Measurements from ENCODE around the gene NOC4L. TPM values are rescaled to one million over a fixed set of nuclear protein-coding genes. Genes with fewer than 3 reads are reported as not detected.

Gene NOC4L
- total and polyA plus RNA-seq, 2 experiments from 2014 or later: 42.4 to 54.7 TPM

DNA sequence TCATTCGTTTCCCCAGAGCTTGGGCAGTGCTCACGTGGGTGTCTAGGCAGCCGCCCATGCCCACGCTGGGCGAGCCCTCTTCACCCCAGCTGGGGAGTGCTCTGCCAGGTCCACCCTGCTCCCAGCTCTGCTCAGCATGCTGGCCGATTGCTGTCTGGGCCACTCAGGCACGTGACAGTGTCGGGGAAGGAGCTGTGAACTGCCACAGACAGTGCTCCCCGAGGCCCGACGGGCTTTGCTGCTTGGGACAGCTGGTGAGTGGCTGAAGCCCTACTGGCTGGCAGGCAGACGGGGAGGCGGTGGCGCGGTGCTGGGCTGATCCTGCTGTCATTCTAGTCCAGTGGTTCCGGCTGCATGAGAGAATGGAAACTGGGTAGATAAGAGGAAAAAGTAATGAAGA, 15.8 kb downstream of the NOC4L start:
- no peaks in the 10 kb centered on the region for H3K9me2 ChIP-seq (ENCODE audit: insufficient read depth)
- Mint-ChIP-seq H3K9me3 (no peaks in the 10 kb centered on the region), H3K4me3 (no peak overlapping the region), H3K27me3 (ENCODE audit: insufficient read depth, low read depth, poor library complexity) (peaks cover 10% of the 10 kb centered on the region), H3K4me1 (no peaks in the 10 kb centered on the region), H3K27ac (no peak overlapping the region), H3K36me3 (ENCODE audit: low read depth) (no peaks in the 10 kb centered on the region; the same call in 1 of the 3 replicates)
- H3F3A ChIP-seq (replicated peaks; ENCODE audit: low read depth): peaks cover 24% of the 10 kb centered on the region
- H4K20me1 ChIP-seq (replicated peaks; ENCODE audit: insufficient read depth): no peaks in the 10 kb centered on the region
- no peaks in the 10 kb centered on the region for H3K27me3 ChIP-seq (ENCODE audit: insufficient read depth)
- no peaks in the 10 kb centered on the region for H3K4me1 ChIP-seq (ENCODE audit: insufficient read depth)
- ATAC-seq (no peak), DNase-seq (ENCODE audit: low spot score) (no peak)
- H3K4me3 ChIP-seq: no peak overlapping the region
- no peak overlapping the region for H3K4me2 ChIP-seq
- TF ChIP-seq, protein P1, sequence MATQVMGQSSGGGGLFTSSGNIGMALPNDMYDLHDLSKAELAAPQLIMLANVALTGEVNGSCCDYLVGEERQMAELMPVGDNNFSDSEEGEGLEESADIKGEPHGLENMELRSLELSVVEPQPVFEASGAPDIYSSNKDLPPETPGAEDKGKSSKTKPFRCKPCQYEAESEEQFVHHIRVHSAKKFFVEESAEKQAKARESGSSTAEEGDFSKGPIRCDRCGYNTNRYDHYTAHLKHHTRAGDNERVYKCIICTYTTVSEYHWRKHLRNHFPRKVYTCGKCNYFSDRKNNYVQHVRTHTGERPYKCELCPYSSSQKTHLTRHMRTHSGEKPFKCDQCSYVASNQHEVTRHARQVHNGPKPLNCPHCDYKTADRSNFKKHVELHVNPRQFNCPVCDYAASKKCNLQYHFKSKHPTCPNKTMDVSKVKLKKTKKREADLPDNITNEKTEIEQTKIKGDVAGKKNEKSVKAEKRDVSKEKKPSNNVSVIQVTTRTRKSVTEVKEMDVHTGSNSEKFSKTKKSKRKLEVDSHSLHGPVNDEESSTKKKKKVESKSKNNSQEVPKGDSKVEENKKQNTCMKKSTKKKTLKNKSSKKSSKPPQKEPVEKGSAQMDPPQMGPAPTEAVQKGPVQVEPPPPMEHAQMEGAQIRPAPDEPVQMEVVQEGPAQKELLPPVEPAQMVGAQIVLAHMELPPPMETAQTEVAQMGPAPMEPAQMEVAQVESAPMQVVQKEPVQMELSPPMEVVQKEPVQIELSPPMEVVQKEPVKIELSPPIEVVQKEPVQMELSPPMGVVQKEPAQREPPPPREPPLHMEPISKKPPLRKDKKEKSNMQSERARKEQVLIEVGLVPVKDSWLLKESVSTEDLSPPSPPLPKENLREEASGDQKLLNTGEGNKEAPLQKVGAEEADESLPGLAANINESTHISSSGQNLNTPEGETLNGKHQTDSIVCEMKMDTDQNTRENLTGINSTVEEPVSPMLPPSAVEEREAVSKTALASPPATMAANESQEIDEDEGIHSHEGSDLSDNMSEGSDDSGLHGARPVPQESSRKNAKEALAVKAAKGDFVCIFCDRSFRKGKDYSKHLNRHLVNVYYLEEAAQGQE (IDR thresholded peaks at IDR 0.05; ENCODE audit: unreplicated experiment): no peak
- no peak for TF ChIP-seq NANOG (IDR thresholded peaks at IDR 0.05; ENCODE audit: borderline replicate concordance)
- TF ChIP-seq CREB1 (CRISPR knock-in tag; IDR thresholded peaks at IDR 0.05; ENCODE audit: low read depth): no peak
- TF ChIP-seq, protein P2, sequence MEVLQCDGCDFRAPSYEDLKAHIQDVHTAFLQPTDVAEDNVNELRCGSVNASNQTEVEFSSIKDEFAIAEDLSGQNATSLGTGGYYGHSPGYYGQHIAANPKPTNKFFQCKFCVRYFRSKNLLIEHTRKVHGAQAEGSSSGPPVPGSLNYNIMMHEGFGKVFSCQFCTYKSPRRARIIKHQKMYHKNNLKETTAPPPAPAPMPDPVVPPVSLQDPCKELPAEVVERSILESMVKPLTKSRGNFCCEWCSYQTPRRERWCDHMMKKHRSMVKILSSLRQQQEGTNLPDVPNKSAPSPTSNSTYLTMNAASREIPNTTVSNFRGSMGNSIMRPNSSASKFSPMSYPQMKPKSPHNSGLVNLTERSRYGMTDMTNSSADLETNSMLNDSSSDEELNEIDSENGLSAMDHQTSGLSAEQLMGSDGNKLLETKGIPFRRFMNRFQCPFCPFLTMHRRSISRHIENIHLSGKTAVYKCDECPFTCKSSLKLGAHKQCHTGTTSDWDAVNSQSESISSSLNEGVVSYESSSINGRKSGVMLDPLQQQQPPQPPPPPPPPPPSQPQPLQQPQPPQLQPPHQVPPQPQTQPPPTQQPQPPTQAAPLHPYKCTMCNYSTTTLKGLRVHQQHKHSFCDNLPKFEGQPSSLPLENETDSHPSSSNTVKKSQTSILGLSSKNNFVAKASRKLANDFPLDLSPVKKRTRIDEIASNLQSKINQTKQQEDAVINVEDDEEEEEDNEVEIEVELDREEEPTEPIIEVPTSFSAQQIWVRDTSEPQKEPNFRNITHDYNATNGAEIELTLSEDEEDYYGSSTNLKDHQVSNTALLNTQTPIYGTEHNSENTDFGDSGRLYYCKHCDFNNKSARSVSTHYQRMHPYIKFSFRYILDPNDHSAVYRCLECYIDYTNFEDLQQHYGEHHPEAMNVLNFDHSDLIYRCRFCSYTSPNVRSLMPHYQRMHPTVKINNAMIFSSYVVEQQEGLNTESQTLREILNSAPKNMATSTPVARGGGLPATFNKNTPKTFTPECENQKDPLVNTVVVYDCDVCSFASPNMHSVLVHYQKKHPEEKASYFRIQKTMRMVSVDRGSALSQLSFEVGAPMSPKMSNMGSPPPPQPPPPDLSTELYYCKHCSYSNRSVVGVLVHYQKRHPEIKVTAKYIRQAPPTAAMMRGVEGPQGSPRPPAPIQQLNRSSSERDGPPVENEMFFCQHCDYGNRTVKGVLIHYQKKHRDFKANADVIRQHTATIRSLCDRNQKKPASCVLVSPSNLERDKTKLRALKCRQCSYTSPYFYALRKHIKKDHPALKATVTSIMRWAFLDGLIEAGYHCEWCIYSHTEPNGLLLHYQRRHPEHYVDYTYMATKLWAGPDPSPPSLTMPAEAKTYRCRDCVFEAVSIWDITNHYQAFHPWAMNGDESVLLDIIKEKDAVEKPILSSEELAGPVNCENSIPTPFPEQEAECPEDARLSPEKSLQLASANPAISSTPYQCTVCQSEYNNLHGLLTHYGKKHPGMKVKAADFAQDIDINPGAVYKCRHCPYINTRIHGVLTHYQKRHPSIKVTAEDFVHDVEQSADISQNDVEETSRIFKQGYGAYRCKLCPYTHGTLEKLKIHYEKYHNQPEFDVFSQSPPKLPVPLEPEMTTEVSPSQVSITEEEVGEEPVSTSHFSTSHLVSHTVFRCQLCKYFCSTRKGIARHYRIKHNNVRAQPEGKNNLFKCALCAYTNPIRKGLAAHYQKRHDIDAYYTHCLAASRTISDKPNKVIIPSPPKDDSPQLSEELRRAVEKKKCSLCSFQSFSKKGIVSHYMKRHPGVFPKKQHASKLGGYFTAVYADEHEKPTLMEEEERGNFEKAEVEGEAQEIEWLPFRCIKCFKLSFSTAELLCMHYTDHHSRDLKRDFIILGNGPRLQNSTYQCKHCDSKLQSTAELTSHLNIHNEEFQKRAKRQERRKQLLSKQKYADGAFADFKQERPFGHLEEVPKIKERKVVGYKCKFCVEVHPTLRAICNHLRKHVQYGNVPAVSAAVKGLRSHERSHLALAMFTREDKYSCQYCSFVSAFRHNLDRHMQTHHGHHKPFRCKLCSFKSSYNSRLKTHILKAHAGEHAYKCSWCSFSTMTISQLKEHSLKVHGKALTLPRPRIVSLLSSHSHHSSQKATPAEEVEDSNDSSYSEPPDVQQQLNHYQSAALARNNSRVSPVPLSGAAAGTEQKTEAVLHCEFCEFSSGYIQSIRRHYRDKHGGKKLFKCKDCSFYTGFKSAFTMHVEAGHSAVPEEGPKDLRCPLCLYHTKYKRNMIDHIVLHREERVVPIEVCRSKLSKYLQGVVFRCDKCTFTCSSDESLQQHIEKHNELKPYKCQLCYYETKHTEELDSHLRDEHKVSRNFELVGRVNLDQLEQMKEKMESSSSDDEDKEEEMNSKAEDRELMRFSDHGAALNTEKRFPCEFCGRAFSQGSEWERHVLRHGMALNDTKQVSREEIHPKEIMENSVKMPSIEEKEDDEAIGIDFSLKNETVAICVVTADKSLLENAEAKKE (CRISPR knock-in tag; IDR thresholded peaks at IDR 0.05): no peak
- TF ChIP-seq, protein P3, sequence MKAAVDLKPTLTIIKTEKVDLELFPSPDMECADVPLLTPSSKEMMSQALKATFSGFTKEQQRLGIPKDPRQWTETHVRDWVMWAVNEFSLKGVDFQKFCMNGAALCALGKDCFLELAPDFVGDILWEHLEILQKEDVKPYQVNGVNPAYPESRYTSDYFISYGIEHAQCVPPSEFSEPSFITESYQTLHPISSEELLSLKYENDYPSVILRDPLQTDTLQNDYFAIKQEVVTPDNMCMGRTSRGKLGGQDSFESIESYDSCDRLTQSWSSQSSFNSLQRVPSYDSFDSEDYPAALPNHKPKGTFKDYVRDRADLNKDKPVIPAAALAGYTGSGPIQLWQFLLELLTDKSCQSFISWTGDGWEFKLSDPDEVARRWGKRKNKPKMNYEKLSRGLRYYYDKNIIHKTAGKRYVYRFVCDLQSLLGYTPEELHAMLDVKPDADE (IDR thresholded peaks at IDR 0.05): no peak
- TF ChIP-seq EZH2phosphoT487 (IDR thresholded peaks at IDR 0.05; ENCODE audit: unreplicated experiment): no peak
- TF ChIP-seq STAT1 (IDR thresholded peaks at IDR 0.05; ENCODE audit: unreplicated experiment): no peak
- no peak for TF ChIP-seq ZNF114 (CRISPR knock-in tag; IDR thresholded peaks at IDR 0.05)
- no peak for TF ChIP-seq ZNF331 (CRISPR knock-in tag; IDR thresholded peaks at IDR 0.05; ENCODE audit: low read depth)
- TF ChIP-seq, protein P4, sequence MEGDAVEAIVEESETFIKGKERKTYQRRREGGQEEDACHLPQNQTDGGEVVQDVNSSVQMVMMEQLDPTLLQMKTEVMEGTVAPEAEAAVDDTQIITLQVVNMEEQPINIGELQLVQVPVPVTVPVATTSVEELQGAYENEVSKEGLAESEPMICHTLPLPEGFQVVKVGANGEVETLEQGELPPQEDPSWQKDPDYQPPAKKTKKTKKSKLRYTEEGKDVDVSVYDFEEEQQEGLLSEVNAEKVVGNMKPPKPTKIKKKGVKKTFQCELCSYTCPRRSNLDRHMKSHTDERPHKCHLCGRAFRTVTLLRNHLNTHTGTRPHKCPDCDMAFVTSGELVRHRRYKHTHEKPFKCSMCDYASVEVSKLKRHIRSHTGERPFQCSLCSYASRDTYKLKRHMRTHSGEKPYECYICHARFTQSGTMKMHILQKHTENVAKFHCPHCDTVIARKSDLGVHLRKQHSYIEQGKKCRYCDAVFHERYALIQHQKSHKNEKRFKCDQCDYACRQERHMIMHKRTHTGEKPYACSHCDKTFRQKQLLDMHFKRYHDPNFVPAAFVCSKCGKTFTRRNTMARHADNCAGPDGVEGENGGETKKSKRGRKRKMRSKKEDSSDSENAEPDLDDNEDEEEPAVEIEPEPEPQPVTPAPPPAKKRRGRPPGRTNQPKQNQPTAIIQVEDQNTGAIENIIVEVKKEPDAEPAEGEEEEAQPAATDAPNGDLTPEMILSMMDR (conservative IDR thresholded peaks at IDR 0.05; ENCODE audit: low read depth in 2 of 2): no peak
- no peak for TF ChIP-seq JUNB (IDR thresholded peaks at IDR 0.05; ENCODE audit: unreplicated experiment)
- no peak for TF ChIP-seq EZH2 (IDR thresholded peaks at IDR 0.05; ENCODE audit: low read depth, unreplicated experiment)
- TF ChIP-seq POLR2AphosphoS5 (IDR thresholded peaks at IDR 0.05; ENCODE audit: low read depth): no peak
- H3K36me3 ChIP-seq (ENCODE audit: insufficient read depth): no peaks in the 10 kb centered on the region
- H3K79me2 ChIP-seq (replicated peaks; ENCODE audit: insufficient read depth): no peaks in the 10 kb centered on the region
- H3K27ac ChIP-seq (ENCODE audit: low read depth): no peak overlapping the region
- no peak overlapping the region for H2AFZ ChIP-seq

All from GM23338 (cell line).